Neural cell (in vitro differentiated cells): ENCODE data around the gene NFASC. TPM values are rescaled to one million over a fixed set of nuclear protein-coding genes. Genes with fewer than 3 reads are reported as not detected.

Experiments used
- H2AFZ ChIP-seq: fragments of 200-600, 300-800 bp; sonication (generic), shearing (Covaris generic); 2 replicates; pipeline ENCODE4 v1.6.0; 2014; ENCODE audit warnings: low read depth, mild to moderate bottlenecking, antibody characterized with exemption, low read length, moderate library complexity
- H3F3A ChIP-seq: fragments of 200-600 bp; shearing (Covaris generic); 2 replicates; pipeline ENCODE4 v1.6.1; 2016; ENCODE audit warnings: mild to moderate bottlenecking, moderate library complexity, mixed read lengths, antibody characterized with exemption, low read length; ENCODE audit not compliant: insufficient read depth, poor library complexity, severe bottlenecking
- H3K27ac ChIP-seq: fragments of 200-600, 300-800 bp; sonication (generic), shearing (Covaris generic); 2 replicates; pipeline ENCODE4 v1.5.1; 2014; ENCODE audit warnings: mild to moderate bottlenecking, low read length, moderate library complexity
- H3K27me3 ChIP-seq: fragments of 300-800, 200-600 bp; sonication (generic), shearing (Covaris generic); 2 replicates; pipeline ENCODE4 v1.6.0; 2014; ENCODE audit warnings: mild to moderate bottlenecking, low read depth, low read length, moderate library complexity; ENCODE audit not compliant: insufficient read depth
- H3K36me3 ChIP-seq: fragments of 300-800, 200-600 bp; sonication (generic), shearing (Covaris generic); 2 replicates; pipeline ENCODE4 v1.5.1; 2014; ENCODE audit warnings: mild to moderate bottlenecking, antibody characterized with exemption, low read length, moderate library complexity; ENCODE audit not compliant: insufficient read depth
- H3K4me2 ChIP-seq: fragments of 300-800, 200-600 bp; sonication (generic), shearing (Covaris generic); 2 replicates; pipeline ENCODE4 v1.6.0; 2014; ENCODE audit warnings: mild to moderate bottlenecking, low read length
- H3K4me3 ChIP-seq: fragments of 300-800, 200-600 bp; sonication (generic), shearing (Covaris generic); 2 replicates; pipeline ENCODE4 v1.5.1; 2014; ENCODE audit warnings: mild to moderate bottlenecking, low read length, moderate library complexity
- H3K79me2 ChIP-seq: fragments of 200-600 bp; shearing (Covaris generic); replicated peaks from 2 replicates; pipeline ENCODE4 v1.6.0; 2014; ENCODE audit warnings: mild to moderate bottlenecking, low read length, moderate library complexity; ENCODE audit not compliant: insufficient read depth
- H3K9ac ChIP-seq: fragments of 300-800, 200-600 bp; sonication (generic), shearing (Covaris generic); 2 replicates; pipeline ENCODE4 v1.6.1; 2016; ENCODE audit warnings: mild to moderate bottlenecking, low read length, mixed read lengths
- H3K9me2 ChIP-seq: fragments of 200-600 bp; shearing (Covaris generic); 2 replicates; pipeline ENCODE4 v1.6.1; 2016; ENCODE audit warnings: mild to moderate bottlenecking, low read length, mixed read lengths; ENCODE audit not compliant: insufficient read depth
- H3K9me3 ChIP-seq: fragments of 200-600, 300-800 bp; sonication (generic), shearing (Covaris generic); 2 replicates; pipeline ENCODE4 v1.6.1; 2016; ENCODE audit warnings: mild to moderate bottlenecking, mixed run types, low read length, moderate library complexity, mixed read lengths
- H4K20me1 ChIP-seq: fragments of 200-600 bp; shearing (Covaris generic); 2 replicates; pipeline ENCODE4 v1.6.1; 2016; ENCODE audit warnings: mild to moderate bottlenecking, mixed run types; ENCODE audit not compliant: insufficient read depth
- EP300 ChIP-seq: fragments of 450-650 bp; conservative IDR thresholded peaks from 2 replicates; pipeline ENCODE4 v1.6.1; 2014; ENCODE audit warnings: antibody characterized with exemption, mild to moderate bottlenecking, moderate library complexity; ENCODE audit not compliant: poor library complexity, severe bottlenecking
- EZH2 ChIP-seq: fragments of 200-600, 300-800 bp; shearing (Covaris generic), sonication (generic); IDR thresholded peaks from 2 replicates; pipeline ENCODE4 v1.6.1; 2014; ENCODE audit warnings: antibody characterized with exemption, low read length, borderline replicate concordance, mild to moderate bottlenecking; ENCODE audit not compliant: insufficient read depth, poor library complexity, severe bottlenecking
- MXI1 ChIP-seq: fragments of 450-650 bp; conservative IDR thresholded peaks from 2 replicates; pipeline ENCODE4 v1.6.1; 2014; ENCODE audit warnings: antibody characterized with exemption, mild to moderate bottlenecking; ENCODE audit not compliant: poor library complexity, severe bottlenecking
- POLR2AphosphoS5 ChIP-seq: IDR thresholded peaks from 2 replicates; pipeline ENCODE4 v1.6.1; 2012
- RAD21 ChIP-seq: fragments of 450-650 bp; conservative IDR thresholded peaks from 2 replicates; pipeline ENCODE4 v1.6.1; 2014; ENCODE audit warnings: antibody characterized with exemption, mild to moderate bottlenecking, moderate library complexity
- SMC3 ChIP-seq: fragments of 450-650 bp; conservative IDR thresholded peaks from 2 replicates; pipeline ENCODE4 v1.6.1; 2014; ENCODE audit warnings: antibody characterized with exemption, mild to moderate bottlenecking, moderate library complexity; ENCODE audit not compliant: poor library complexity
- TAF1 ChIP-seq: IDR thresholded peaks from 2 replicates; pipeline ENCODE4 v1.6.1; 2012; ENCODE audit warnings: low read depth
- polyA plus RNA-seq: library from polyadenylated mRNA; depleted of rRNA; stranded (reverse); fragments of >200 nt; gene quantifications from 2 replicates; pipeline ENCODE4 v1.2.3, GENCODE V29; 2014
- TF ChIP-seq, protein P1 (sequence below): fragments of 450-650 bp; IDR thresholded peaks from 2 replicates; pipeline ENCODE4 v1.5.1; 2014; ENCODE audit warnings: antibody characterized with exemption, mild to moderate bottlenecking, moderate library complexity; ENCODE audit not compliant: poor library complexity, severe bottlenecking
- TF ChIP-seq, protein P2 (sequence below): IDR thresholded peaks from 2 replicates; pipeline ENCODE4 v1.6.1; 2012; ENCODE audit warnings: borderline replicate concordance

NFASC gene
- polyA plus RNA-seq, 1 donor from 2014 or later, result 23.9 TPM

DNA sequence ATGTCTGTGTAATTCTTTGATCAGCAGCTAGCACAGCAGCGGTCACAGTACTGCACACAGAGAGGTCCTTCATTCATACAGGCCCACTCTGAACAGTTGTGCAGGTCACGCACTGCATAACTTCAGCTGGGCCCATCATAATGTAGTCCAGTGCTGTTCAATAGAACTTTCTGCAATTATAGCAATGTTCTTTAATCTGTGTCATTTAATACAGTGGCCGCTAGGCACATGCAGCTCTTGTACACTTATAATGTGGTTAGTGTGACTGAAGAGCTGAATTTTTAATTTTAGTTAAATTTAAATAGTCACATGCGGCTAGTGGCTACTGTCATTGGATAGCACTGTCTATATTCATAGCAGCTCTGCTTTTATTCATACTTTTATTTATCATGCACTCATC is 48.7 kb upstream of the NFASC start:
- H4K20me1 ChIP-seq, result no peaks in the 10 kb centered on the region
- no peaks in the 10 kb centered on the region for H3K9me3 ChIP-seq
- no peaks in the 10 kb centered on the region for H3K79me2 ChIP-seq
- H3K4me2 ChIP-seq, result no peak overlapping the region
- H3K36me3 ChIP-seq, result no peaks in the 10 kb centered on the region
- H3F3A ChIP-seq, result no peaks in the 10 kb centered on the region
- H3K9ac ChIP-seq, result no peak overlapping the region
- no peaks in the 10 kb centered on the region for H3K27me3 ChIP-seq
- TF ChIP-seq POLR2AphosphoS5 (no peak), TAF1 (no peak)
- TF ChIP-seq, protein P1, sequence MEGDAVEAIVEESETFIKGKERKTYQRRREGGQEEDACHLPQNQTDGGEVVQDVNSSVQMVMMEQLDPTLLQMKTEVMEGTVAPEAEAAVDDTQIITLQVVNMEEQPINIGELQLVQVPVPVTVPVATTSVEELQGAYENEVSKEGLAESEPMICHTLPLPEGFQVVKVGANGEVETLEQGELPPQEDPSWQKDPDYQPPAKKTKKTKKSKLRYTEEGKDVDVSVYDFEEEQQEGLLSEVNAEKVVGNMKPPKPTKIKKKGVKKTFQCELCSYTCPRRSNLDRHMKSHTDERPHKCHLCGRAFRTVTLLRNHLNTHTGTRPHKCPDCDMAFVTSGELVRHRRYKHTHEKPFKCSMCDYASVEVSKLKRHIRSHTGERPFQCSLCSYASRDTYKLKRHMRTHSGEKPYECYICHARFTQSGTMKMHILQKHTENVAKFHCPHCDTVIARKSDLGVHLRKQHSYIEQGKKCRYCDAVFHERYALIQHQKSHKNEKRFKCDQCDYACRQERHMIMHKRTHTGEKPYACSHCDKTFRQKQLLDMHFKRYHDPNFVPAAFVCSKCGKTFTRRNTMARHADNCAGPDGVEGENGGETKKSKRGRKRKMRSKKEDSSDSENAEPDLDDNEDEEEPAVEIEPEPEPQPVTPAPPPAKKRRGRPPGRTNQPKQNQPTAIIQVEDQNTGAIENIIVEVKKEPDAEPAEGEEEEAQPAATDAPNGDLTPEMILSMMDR, result no peak
- H3K4me3 ChIP-seq, result no peak overlapping the region
- no peaks in the 10 kb centered on the region for H3K9me2 ChIP-seq
- no peak overlapping the region for H2AFZ ChIP-seq
- H3K27ac ChIP-seq, result no peak overlapping the region

DNA sequence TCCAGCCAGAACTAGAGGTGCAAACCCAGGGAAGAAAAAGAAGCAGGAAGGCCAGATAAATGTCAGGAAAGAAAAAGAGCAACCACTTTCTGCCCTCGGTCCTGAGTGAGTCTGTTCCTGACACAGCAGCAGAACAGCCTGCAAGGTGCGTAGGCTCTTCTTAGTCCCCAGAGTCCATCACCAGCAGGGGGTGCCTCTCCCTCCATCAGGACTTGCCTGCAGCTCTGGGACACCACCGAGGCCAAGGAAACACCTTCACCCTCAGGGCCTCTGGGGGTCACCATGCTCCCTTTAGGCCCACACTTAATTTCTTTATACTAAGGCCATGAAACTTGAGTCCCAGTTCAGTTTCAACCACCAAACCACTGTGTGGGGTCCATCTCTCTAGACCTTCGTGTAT is 43.7 kb upstream of the NFASC start:
- H3K36me3 ChIP-seq, result no peaks in the 10 kb centered on the region
- H3K27ac ChIP-seq, result no peak overlapping the region
- peaks cover 3% of the 10 kb centered on the region for H3K27me3 ChIP-seq
- no peak overlapping the region for H2AFZ ChIP-seq
- no peaks in the 10 kb centered on the region for H3K9me3 ChIP-seq
- peaks cover 36% of the 10 kb centered on the region for H3K79me2 ChIP-seq
- H3K9me2 ChIP-seq, result no peaks in the 10 kb centered on the region
- H3F3A ChIP-seq, result no peaks in the 10 kb centered on the region
- no peak overlapping the region for H3K4me2 ChIP-seq
- H3K9ac ChIP-seq, result no peak overlapping the region
- H4K20me1 ChIP-seq, result peaks cover 4% of the 10 kb centered on the region
- TF ChIP-seq MXI1 (no peak), EZH2 (no peak), EP300 (no peak), TAF1 (no peak), SMC3 (no peak), RAD21 (no peak), POLR2AphosphoS5 (no peak)
- TF ChIP-seq, protein P1, result no peak
- TF ChIP-seq, protein P2, sequence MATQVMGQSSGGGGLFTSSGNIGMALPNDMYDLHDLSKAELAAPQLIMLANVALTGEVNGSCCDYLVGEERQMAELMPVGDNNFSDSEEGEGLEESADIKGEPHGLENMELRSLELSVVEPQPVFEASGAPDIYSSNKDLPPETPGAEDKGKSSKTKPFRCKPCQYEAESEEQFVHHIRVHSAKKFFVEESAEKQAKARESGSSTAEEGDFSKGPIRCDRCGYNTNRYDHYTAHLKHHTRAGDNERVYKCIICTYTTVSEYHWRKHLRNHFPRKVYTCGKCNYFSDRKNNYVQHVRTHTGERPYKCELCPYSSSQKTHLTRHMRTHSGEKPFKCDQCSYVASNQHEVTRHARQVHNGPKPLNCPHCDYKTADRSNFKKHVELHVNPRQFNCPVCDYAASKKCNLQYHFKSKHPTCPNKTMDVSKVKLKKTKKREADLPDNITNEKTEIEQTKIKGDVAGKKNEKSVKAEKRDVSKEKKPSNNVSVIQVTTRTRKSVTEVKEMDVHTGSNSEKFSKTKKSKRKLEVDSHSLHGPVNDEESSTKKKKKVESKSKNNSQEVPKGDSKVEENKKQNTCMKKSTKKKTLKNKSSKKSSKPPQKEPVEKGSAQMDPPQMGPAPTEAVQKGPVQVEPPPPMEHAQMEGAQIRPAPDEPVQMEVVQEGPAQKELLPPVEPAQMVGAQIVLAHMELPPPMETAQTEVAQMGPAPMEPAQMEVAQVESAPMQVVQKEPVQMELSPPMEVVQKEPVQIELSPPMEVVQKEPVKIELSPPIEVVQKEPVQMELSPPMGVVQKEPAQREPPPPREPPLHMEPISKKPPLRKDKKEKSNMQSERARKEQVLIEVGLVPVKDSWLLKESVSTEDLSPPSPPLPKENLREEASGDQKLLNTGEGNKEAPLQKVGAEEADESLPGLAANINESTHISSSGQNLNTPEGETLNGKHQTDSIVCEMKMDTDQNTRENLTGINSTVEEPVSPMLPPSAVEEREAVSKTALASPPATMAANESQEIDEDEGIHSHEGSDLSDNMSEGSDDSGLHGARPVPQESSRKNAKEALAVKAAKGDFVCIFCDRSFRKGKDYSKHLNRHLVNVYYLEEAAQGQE, result no peak
- no peak overlapping the region for H3K4me3 ChIP-seq
